ENCODE measurements around the gene DAB1. TPM values are rescaled to one million over a fixed set of nuclear protein-coding genes. Genes with fewer than 3 reads are reported as not detected.

Gene DAB1
- total RNA-seq, 4 donors from 2014 or later = 0.22 TPM; not detected in 3

DNA sequence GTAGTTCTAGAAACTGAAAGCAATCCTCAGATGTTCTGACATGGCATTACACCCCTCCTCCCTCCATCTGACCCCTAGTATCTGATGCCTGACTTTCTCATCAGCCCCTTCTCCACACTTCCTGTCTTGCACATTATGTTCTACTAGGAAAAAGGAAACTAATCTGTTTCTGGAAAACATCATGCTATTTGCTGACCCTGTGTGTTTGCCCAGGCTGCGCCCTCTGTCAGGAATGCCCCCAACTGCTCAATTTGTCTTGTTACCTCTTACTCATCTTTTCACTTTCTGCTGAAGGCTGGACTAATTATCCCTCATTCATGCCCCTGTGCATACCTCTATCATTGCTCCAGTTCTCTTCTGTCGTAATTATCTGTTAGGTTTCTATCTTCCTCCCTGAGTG lies 37.5 kb upstream of the DAB1 start:
- TF ChIP-seq, protein P1, sequence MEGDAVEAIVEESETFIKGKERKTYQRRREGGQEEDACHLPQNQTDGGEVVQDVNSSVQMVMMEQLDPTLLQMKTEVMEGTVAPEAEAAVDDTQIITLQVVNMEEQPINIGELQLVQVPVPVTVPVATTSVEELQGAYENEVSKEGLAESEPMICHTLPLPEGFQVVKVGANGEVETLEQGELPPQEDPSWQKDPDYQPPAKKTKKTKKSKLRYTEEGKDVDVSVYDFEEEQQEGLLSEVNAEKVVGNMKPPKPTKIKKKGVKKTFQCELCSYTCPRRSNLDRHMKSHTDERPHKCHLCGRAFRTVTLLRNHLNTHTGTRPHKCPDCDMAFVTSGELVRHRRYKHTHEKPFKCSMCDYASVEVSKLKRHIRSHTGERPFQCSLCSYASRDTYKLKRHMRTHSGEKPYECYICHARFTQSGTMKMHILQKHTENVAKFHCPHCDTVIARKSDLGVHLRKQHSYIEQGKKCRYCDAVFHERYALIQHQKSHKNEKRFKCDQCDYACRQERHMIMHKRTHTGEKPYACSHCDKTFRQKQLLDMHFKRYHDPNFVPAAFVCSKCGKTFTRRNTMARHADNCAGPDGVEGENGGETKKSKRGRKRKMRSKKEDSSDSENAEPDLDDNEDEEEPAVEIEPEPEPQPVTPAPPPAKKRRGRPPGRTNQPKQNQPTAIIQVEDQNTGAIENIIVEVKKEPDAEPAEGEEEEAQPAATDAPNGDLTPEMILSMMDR (IDR thresholded peaks at IDR 0.05 in 4 of 5, conservative IDR thresholded peaks at IDR 0.05 in 1 of 5) = no peak
- TF ChIP-seq POLR2A (IDR thresholded peaks at IDR 0.05) = no peak
- no peaks in the 10 kb centered on the region for H3K36me3 ChIP-seq
- no peaks in the 10 kb centered on the region for H3K27me3 ChIP-seq
- H3K4me1 ChIP-seq = no peaks in the 10 kb centered on the region
- H3K27ac ChIP-seq = no peak overlapping the region
- no peak for ATAC-seq
- no peak overlapping the region for H3K4me3 ChIP-seq
- DNase-seq = no peak
- H3K9me3 ChIP-seq = no peaks in the 10 kb centered on the region
- in situ Hi-C loops (cut with MboI; ENCODE audit: low sequenced_read_pairs in 4 of 4) = no loop called here
- intact Hi-C loops (cut with DNase I; ENCODE audit: low total_unique reads) = no loop called here

DNA sequence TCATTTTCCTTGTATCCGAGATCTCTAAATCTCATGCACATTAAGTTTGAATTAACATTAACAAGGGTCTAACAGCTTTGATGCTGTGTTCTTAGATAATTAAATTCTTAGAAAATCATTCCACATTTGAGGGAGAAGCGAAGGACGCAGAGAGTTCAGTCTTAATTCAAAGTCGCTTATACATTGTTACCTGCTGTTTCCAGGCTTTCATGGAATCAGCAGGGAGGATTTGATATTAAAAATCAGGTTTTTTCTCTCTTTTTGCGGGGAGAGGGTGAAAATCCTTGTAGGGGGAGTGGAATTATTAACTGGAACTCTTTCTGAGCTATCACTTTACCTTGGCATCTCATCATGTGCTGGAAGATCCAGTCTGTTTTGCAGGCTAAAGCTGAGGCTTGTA lies 27.7 kb upstream of the DAB1 start:
- Histone ChIP-seq H3K4me1 (no peaks in the 10 kb centered on the region), H3K36me3 (no peaks in the 10 kb centered on the region), H3K9me3 (no peaks in the 10 kb centered on the region), H3K27me3 (peaks cover 0 to 2% (median 0%) of the 10 kb centered on the region in 3 donors), H3K4me3 (no peak overlapping the region), H3K27ac (no peak overlapping the region)
- no peak for ATAC-seq
- TF ChIP-seq POLR2A (IDR thresholded peaks at IDR 0.05) = no peak
- TF ChIP-seq, protein P1 (IDR thresholded peaks at IDR 0.05 in 4 of 5, conservative IDR thresholded peaks at IDR 0.05 in 1 of 5) = no peak
- intact Hi-C loops (cut with DNase I; ENCODE audit: low total_unique reads) (no loop called here), in situ Hi-C loops (cut with MboI; ENCODE audit: low sequenced_read_pairs in 4 of 4) (no loop called here)
- no peak for DNase-seq

DNA sequence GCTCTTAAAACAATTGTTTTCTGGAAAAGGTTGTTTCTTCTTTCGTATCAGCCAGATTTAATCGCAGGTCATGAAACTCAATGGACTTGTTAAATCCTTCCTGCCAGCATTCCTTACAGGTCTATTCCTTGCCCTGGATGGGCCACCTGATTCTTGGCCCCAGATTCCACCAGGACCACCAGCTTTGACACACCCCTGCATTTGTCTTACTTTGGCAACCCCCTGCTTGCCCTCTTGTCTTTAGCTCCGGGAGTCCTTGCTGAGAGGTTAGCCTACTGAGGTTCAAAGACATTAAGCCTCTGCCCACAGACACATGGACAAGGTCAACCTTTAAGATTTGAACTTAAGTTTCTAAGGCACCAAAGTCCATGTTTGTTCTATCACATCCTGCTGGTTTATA lies 27.1 kb upstream of the DAB1 start:
- DNase-seq = no peak

DNA sequence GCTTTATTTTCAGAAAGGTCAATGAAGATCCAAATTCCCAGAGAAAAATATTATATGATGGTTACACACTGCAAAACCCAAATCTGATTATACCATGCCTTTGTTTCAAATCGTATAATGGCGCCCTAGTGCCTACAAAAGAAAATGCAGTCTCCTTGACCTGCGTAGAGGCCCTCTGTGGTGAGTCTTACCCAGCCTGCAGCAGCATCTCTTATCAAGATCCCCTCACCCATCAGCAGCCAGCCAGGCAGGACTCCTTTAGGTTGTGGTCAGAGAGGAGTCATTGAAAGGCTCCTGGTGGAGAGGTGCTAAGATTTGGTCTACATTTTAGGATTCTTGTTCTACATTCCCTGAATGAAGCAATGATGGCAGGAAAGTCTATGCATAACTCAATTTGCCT lies 23.7 kb upstream of the DAB1 start:
- no peak for TF ChIP-seq POLR2A (IDR thresholded peaks at IDR 0.05)
- no peaks in the 10 kb centered on the region for H3K36me3 ChIP-seq
- peaks cover 0 to 7% of the 10 kb centered on the region in 2 donors for H3K4me1 ChIP-seq
- DNase-seq = no peak
- H3K27ac ChIP-seq = no peak overlapping the region
- H3K9me3 ChIP-seq = no peaks in the 10 kb centered on the region
- in situ Hi-C loops (cut with MboI; ENCODE audit: low sequenced_read_pairs in 4 of 4) (no loop called here), intact Hi-C loops (cut with DNase I; ENCODE audit: low total_unique reads) (no loop called here)
- ATAC-seq = no peak
- no peaks in the 10 kb centered on the region for H3K27me3 ChIP-seq
- no peak overlapping the region for H3K4me3 ChIP-seq

More for the DNA sequence above, 27.1 kb upstream of the DAB1 start:
- TF ChIP-seq POLR2A (IDR thresholded peaks at IDR 0.05) = no peak
- TF ChIP-seq, protein P1 (IDR thresholded peaks at IDR 0.05 in 4 of 5, conservative IDR thresholded peaks at IDR 0.05 in 1 of 5) = no peak
- ATAC-seq = no peak
- Histone ChIP-seq H3K27ac (no peak overlapping the region), H3K4me1 (no peaks in the 10 kb centered on the region), H3K9me3 (no peaks in the 10 kb centered on the region), H3K27me3 (peaks cover 0 to 2% (median 0%) of the 10 kb centered on the region in 3 donors), H3K36me3 (no peaks in the 10 kb centered on the region), H3K4me3 (no peak overlapping the region)
- in situ Hi-C loops (cut with MboI; ENCODE audit: low sequenced_read_pairs in 4 of 4) = no loop called here
- intact Hi-C loops (cut with DNase I; ENCODE audit: low total_unique reads) = no loop called here

DNA sequence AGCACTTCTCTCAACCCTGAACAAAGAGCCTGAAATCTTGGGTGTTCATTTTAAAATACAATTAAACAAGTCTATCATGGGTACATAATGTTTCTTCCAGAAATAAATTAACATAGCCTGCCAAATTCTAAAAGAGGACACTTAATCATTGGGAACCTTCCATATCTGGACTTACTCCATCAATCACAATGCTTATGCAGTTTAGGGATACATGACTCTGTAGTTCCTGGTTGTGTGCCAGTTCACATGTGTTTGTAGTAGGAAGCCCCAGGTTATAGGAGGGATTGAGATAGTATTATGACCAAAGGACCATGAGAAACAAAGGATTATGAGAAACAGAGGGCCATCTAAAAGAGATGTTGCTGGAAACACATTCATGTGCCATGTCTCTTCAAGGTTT lies 19.1 kb upstream of the DAB1 start:
- TF ChIP-seq, protein P1 (IDR thresholded peaks at IDR 0.05 in 4 of 5, conservative IDR thresholded peaks at IDR 0.05 in 1 of 5) = no peak
- no peak for TF ChIP-seq POLR2A (IDR thresholded peaks at IDR 0.05)
- intact Hi-C loops (cut with DNase I; ENCODE audit: low total_unique reads) = no loop called here
- no peaks in the 10 kb centered on the region for H3K9me3 ChIP-seq
- no peaks in the 10 kb centered on the region for H3K27me3 ChIP-seq
- in situ Hi-C loops (cut with MboI; ENCODE audit: low sequenced_read_pairs in 4 of 4) = no loop called here
- H3K27ac ChIP-seq = no peak overlapping the region
- no peak for DNase-seq
- H3K4me1 ChIP-seq = peaks cover 0 to 10% of the 10 kb centered on the region in 2 donors
- H3K4me3 ChIP-seq = no peak overlapping the region
- H3K36me3 ChIP-seq = no peaks in the 10 kb centered on the region
- ATAC-seq = no peak
